OCI-LY3 (cell line): ENCODE measurements around the gene CCDC85B.

ENCODE experiments used
- EZH2phosphoT487 ChIP-seq: fragments of 200-600 bp; shearing (Covaris generic); IDR thresholded peaks from 2 replicates; pipeline ENCODE4 v1.6.1; 2018; ENCODE audit warnings: antibody characterized with exemption, mixed run types, low read depth
- TF ChIP-seq, protein P1 (sequence below): fragments of 200-600, 300-600 bp; sonication (generic); IDR thresholded peaks from 2 replicates; pipeline ENCODE4 v1.5.1; 2014; ENCODE audit warnings: antibody characterized with exemption, low read length, low read depth

DNA sequence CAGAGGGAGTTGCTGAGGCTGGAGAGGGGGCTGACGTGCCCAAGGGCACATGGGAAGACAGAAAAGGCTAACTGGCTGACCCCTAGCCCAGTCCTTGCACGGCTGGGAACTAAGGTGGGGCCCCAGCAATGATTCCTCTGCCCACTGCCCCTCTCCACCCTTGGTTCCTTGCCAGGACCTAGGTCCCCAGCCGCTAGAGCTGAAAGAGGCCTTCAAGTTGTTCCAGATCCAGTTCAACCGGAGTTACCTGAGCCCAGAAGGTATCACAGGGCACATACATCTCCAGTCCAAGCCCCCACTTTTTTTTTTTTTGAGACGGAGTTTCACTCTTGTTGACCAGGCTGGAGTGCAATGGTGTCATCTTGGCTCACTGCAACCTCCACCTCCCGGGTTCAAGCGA, 10.4 kb upstream of the CCDC85B start:
- TF ChIP-seq, protein P1, sequence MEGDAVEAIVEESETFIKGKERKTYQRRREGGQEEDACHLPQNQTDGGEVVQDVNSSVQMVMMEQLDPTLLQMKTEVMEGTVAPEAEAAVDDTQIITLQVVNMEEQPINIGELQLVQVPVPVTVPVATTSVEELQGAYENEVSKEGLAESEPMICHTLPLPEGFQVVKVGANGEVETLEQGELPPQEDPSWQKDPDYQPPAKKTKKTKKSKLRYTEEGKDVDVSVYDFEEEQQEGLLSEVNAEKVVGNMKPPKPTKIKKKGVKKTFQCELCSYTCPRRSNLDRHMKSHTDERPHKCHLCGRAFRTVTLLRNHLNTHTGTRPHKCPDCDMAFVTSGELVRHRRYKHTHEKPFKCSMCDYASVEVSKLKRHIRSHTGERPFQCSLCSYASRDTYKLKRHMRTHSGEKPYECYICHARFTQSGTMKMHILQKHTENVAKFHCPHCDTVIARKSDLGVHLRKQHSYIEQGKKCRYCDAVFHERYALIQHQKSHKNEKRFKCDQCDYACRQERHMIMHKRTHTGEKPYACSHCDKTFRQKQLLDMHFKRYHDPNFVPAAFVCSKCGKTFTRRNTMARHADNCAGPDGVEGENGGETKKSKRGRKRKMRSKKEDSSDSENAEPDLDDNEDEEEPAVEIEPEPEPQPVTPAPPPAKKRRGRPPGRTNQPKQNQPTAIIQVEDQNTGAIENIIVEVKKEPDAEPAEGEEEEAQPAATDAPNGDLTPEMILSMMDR, result no peak
- no peak for TF ChIP-seq EZH2phosphoT487
